ENCODE results near the gene DEAF1.

- TF ChIP-seq CTCF (conservative IDR thresholded peaks at IDR 0.05; ENCODE audit: low read length) (no peak), EZH2phosphoT487 (IDR thresholded peaks at IDR 0.05; ENCODE audit: borderline replicate concordance) (no peak)
Observed at GRCh38 chr11:692824-693414, 2.1 kb downstream of the DEAF1 start.
